Measurements from ENCODE around the gene MYO16.
"Not testable (repeated sequence)": the region's sequence is repeated elsewhere in the genome, so short reads cannot be mapped to it uniquely, and the experiment has no call there.

The MYO16 gene

DNA sequence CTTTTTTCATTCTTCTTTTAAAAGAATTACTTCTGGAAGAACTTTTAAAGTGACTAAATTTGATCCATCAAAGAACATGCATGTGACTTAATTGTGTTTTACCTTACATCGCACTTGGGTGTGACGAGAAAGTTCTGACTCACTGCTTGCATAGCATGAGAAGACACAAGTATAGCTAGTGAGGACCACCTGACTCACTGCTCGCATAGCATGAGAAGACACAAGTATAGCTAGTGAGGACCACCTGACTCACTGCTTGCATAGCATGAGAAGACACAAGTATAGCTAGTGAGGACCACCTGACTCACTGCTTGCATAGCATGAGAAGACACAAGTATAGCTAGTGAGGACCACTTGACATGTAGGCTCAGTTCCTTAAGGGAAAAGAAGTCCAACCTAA, 362.0 kb downstream of the MYO16 start:
- DNase-seq: not testable (repeated sequence)

DNA sequence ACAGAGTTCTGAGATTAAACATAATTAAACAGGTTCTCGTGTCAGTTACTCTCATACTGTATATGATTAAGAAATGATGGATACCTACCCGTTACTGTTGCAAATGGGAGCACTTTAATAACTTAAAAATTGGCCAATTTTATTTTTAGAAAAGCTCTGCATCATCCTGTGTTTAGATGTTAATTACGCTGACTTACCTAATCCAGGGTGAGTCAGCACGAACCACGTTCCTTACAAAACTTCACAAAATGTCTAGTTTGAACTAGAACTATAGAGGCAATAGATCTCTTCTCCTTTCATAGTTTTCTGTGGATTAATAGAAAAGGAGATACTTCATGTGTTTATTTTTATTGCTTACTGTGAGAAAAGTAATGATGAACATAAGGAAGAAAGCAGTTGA, 363.9 kb downstream of the MYO16 start:
- no peak for DNase-seq

DNA sequence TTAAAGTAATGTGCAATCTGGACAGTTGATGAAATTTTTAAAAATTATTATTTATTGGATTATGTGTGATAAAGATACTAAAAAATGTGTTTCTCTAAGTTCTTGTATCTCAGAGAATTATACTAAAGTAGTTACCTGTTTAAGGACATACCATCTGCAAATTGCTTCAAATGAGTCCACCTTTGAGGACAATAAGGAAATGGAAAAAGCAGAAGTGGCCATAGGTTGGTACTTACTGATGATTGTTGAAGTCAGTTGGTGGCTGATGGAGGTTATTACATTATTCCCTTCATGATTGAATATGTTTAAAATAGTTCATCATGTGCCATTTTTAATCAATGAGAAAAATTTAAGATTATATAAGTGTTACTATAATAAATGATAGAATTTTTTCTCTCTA, 367.0 kb downstream of the MYO16 start:
- DNase-seq: no peak

DNA sequence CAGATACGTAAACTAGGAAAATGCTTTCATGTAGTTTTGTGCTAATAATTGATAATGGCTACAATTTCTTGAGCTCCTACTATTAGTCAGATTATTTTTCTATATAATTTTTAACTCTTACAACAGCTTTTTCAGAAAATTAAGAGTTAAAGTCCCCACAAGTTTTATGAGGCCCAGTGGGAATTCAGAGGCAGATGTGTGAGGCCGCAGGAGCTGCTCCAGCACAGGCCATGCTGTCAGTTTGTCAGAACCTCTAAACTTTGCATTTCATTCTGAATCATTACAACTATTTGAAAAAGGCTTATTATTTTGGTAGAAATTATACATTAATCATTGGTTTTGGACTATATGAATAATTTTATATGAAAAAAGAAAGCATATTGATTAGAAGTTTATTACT, 370.8 kb downstream of the MYO16 start:
- no peak for DNase-seq

DNA sequence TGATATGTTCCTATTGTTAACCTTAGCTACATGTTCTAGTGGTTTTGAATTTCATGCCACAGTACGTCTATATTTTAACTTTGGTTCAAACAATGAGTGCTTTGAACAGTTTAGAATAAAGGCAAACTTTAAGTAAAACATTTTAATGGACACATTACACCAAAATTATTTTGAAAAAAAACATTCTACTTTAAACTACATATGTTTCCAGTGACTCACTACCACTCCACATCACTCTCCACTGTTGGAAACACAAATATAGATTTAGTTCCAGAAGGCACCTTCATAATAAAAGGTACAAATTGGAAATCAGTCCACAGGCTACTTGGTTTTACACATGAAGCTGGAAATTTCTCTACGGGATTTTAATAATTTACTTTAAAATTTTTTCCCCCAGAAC, 373.5 kb downstream of the MYO16 start:
- no peak for DNase-seq

DNA sequence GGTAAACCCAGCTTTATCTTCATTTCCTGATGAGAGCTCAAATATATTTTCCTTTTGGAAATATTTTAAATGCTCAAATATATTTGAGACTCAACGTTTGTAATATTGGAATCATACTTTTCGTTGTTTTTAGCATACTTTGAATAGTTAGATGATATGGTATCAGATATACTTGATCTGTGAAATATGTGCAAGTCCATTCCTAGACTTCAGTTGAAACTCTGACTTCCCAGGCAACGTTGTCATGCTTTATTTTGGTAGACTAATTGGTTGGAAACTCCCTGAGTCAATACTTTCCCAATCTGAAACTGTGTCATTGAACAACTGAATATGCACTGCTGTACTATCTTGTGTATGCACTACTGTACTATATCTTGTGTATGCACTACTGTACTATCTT, 378.5 kb downstream of the MYO16 start:
- no peak for DNase-seq

DNA sequence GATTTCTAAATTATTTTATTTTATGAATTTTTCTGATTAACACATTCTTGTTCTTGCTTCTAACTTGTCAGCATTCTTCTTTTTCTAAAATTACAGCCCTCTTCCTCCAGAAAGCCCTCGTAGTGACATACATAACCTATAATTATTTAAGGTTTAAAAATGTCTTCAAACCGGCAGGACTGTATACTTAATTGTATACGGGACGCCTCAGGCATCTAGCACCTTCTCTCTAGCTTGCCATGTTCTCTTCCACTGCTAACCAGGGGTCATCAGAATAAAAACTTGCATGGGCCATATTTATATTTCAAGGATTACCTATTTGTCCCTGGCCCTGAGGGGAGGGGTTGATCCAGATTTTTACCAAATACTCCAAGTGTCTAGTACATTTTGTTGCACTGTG, 380.3 kb downstream of the MYO16 start:
- no peak for DNase-seq

DNA sequence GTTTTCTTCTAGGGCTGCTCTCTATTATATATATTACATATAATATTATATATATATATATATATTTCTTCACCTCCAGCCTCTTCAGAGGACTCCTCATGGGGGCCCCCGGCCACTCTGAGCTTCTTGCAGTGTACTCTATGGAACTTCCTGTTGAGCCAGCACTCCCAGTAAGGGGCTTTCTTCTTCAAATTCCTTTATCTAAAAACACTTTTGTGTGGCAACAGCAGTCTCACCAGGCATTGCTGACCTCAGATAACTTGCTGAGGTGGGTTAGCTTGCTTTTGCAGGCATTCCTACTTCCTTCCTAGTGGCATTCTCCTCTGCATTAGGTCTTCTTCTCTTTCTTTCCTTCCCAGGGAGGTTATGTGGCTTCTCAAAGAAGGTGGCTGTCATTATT, 381.5 kb downstream of the MYO16 start:
- DNase-seq: no peak

DNA sequence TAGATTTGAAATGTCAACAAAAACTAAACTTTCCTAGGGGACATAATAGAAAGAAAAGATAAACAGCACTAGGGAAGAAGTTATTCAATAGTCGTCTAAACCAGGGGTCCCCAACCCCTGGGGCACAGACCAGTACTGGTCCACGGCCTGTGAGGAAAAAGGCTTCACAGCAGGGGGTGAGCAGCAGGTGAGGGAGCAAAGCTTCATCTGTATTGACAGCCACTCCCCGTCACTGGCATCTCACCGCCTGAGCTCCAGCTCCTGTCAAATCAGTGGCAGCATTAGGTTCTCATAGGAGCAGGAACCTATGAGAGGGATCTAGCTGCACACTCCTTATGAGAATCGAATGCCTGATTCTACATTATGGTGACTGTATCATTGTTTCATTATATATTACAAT, 382.7 kb downstream of the MYO16 start:
- DNase-seq: no peak

DNA sequence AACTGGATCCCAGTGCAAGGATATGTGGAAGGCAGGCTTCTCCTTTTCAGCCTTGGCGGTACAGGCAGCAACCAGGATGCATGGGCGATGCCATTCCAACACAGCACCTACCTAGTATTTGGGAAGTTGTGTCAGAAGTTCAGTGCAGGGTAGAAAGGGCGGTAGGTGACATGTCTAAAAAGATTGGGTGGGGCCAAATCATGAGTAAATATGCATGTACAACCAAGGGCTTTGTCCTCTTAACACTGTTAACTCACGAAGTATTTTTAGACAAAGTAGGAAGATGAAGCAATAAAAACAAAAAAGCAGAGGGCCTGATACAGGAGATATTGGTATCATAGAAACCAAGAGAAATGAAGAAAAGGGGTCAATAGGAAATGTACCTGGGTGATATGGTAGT, 392.1 kb downstream of the MYO16 start:
- DNase-seq: no peak

DNA sequence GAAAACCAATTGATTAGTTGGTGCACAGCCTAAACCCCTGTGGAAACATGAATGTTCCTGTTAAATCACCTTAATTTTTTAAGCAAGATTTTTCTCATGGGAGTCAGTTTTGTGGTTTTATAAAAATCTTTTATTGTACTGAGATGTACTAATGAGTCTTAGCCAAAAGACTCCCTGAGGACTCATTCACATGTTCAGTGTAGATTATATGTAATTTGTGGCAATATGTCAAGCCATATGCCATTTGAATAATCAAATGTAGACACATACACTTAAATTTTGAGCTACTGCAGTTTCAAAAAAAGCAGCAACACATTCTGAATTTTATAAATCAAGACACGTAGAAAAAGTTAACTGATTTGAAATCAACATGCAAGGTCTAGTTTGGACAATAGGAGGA, 395.2 kb downstream of the MYO16 start:
- no peak for DNase-seq

DNA sequence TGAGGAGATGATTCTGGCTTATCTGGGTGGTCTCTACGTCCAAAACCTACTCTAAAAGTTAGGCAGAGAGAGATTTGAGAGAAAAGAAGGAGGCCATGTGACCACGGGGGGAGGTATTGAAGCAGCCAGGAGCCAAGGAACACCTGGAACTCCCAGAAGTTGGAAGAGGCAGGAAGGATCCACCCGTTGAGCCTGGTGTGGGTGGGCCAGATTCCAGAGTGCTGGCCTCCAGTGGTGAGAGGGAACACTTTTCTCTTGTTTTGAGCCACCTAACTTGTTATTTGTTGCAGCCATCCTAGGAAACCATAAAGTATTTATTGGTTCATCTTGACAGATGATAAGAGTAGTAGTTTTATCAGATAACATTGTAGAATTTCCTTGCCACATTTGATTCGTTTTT, 396.9 kb downstream of the MYO16 start:
- DNase-seq: no peak

DNA sequence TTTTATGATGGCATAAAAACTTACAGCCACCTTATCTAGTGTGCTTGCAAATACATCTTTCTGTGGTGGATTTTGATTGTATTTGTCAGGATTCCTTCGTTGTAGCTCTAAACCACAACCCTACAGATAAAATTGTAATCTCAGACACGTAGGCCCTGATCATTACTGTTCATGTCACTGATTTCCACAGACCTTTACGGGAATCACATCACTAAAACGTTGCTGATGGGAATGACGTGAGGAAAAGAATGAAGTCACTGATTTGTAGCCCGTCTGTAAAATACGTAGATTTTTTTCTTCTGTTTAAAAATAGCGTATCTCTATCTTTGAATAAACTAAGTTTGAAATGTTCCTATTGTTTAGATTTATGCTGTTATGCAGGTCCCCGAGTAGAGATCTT, 399.2 kb downstream of the MYO16 start:
- no peak for DNase-seq

DNA sequence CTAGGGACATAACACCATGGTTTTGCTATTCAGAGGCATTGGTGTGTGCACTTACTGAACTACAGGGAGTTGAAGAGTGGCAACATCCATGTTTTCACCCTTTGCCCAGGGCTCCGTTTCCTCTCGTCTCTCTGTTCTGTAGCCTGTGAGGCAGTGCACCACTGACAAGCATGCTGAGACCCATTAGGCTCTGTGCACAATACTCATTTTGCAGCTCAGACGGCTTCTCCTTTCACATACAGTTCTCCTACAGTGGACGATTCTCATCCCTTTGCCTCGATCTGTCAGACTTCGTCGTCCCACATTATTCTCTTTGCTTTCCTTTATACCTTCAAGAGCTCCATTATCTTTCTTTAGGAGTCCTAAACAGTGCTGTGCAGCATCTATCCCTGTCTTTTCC, 403.7 kb downstream of the MYO16 start:
- DNase-seq: no peak

DNA sequence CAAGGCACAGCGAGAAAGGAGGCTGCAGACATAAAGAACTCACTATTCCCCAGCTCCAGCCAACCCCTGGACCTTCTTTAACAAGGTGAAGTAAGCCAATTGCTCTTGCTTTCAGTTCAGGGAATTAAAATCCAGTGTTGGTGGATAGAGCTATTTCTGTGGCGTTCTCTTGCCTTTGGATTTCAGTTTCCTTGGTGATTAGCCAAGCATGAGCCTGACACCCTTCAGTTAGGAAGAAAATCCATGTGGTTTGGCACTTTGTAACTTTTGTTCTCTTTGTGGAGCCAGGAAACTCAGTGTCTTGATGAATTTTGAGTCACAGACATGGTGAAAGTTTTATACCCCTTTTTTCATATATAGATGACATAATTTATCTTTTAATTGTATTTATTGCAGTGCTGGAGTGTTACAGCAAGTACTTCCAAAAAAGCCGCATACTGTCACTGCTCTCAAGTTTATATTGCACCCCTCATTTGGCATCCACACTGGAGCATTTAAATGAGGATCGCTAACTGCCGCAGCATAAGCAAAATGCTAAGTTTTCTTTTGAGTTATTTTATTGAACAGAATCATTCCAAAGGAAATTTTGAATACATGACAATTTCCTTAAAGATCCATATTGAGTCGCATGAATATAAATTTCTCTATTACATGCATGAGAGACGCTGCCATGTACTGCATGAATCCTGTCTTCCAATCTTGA, 406.8 kb downstream of the MYO16 start:
- peak; percentile 33 for DNase-seq

DNA sequence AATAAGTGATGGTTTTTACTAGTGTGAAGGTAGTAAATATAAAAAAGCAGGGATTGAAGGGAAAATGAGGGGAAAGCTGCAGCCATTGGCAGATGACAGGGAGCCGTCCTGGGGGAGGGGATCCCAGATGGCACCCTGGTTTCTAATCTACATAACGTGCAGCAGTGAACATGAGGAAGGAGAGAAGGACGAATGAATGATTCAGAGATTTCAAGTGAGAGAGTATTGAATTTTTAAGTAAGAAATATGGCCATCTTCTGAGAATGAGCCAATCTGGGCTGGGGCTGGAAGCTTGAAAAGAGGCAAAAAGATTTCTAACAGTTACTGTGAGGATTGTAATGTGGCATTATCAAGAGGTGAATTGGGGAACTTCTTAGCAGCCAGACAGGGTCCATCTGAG, 414.2 kb downstream of the MYO16 start:
- no peak for DNase-seq

DNA sequence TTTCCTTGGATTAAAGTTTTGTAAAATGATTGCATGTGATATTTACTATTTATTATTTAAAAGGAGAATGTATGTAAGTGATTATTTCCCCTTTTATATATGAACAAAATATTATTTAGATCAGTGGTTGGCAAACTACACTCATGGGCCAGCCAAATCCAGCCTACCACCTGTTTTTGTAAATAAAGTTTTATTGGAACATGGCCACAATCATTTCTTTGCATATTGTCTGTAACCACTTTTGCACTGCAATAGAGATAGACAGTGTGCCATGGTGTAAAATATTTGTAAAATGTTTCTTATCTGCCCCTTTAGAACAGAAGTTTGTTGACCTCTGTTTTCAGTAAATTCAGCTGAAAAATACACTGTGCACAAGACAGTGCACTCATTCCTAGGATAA, 426.4 kb downstream of the MYO16 start:
- no peak for DNase-seq

DNA sequence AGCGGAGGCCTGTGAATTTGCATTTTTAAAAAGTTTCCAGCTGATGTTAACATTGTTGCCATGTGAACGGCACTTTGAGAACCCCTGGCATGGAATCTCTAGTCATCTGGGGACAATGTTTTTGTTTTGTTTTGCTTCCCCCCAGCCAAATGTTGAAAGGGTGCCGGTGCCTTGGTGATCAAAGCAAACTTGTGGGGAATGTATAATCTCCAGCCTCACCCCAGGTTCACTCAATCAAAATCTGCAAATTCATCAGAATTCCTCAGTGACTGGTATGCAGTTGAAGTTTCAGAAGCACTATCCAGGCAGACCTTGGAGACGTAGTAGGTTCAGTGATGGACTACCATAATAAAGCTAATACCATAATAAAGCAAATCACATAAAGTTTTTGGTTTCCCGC, 428.7 kb downstream of the MYO16 start:
- DNase-seq: no peak

DNA sequence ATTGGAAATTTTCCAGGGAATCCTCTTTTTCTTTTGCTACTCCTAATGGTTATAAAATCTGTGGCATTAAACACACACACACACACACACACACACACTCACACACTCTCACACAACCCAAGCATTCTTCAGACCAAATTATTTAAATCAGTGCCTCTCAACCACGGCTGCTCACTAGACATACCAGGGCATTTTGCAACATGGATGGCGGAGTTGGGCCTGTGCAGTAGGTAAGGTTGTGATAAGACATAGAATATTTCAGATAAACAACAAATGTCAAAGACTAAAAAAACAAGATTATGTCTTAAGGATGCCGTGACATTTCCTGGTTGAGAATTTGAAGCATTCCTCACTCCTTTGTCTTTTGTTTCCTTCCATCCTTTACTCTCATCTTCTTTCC, 443.1 kb downstream of the MYO16 start:
- no peak for DNase-seq

DNA sequence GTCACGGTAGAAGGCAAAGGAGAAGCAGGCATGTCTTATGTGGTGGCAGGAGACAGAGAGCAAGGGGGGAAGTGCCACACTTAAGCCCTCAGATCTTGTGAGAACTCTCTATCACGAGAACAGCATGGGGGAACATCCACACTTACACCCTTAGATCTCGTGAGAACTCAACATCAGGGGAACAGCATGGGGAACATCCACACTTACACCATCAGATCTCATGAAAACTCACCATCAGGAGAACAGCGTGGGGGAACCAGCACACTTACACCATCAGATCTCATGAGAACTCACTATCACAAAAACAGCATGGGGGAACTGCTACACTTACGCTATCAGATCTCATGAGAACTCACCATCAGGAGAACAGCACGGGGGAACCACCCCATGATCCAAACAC, 445.0 kb downstream of the MYO16 start:
- DNase-seq: no peak

DNA sequence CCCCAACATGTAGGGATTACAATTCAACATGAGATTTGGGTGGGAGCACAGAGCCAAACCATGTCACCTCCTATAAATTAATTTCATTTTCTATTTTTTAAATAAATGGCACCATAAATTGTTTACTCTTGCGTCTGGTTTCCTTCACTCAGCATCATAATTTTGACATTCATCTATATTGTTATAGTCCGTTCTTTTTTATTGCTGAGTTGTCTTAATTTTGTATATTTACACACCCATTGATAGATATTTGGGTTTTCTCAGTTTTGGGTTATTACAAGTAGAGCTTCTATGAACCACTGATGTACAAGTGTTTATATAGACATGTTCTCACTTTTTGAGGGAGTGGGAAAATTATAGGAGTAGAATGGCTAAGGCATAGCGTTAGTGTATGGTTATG, 445.4 kb downstream of the MYO16 start:
- no peak for DNase-seq

DNA sequence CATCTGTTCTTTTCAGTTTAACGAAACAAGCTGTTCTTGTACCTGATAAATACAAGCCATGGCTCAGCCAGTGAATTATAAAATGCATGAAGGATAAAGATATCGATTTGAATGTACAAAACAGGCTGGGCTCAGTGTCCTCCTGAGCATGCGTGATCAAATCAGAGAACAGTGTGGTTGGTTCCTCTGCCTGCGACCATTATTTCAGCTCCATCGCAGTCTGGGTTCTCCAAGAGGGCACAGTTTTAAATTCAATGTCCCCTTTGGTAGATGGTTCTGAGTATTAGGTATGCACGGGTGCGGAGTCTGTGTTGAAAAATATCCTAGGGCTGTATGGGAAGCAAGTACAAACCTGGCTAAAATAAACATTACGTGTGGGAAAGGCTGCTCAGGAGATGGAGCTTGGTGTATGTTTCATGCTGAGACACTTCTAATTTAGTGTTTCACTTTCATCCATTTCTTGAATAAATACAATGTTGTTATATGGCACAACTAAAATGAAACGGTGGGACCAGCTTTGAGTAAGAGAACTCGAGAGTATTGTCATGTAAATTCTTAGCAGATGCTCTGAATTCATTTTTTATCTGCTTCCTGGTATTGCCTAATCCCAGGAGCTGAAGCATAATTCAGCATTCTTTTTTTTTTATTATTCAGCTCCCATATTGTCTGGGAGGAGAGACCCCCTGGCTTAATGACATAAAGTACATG, 458.7 kb downstream of the MYO16 start:
- no peak for DNase-seq

DNA sequence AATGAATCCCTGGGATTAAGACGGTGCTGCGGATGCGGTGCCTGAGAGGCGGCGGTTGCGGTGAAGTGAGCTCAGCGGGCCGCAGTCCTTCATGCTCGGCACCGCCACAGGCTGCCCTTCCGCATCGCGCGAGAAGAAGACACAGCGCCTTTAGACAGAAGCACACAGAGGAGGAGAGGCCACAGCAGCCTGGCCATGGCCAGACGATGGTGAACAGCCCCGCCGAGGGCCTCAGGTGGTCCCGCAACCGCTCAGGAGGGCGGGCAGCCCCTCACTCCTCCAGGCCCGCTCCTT, 459.2 kb downstream of the MYO16 start:
- DNase-seq: no peak

DNA sequence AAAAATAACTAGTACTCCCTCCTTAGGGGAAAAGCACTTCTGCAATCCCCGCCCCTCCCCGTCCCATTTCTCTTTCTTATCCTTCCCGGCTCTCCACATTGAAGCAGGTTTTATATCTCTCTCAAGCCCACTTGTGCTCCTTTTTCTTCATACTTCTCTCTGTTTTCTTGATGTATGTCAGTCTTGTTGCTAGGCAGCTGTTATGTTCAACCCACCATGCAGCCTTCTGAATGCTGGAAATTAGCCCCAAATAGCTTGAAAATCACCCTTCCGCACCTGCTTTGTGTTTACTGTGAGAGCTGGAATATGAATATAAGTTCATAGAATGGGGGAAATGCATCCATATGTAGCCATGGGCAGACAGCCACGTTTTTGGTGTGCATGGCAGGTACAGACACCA, 461.4 kb downstream of the MYO16 start:
- no peak for DNase-seq

DNA sequence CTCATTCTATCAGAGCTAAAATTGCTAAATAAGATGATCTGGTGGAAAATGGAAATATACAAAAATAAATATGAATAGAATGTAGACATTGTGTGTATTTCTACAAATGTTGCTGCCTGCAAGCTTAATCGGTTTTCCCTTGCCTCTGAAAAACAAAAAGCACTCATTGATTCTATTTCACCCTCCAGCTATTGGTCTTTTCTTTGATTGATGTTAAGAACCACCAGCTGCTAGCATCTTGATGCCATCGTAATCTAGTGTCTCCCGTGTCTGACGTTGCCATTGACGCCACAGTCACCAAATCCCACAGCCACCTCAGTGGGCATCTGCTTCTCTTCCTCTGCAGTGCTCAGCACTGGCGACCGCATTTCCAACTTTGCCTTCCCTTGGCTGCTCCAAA, 461.8 kb downstream of the MYO16 start:
- no peak for DNase-seq
